PFSK-1 (cell line): ENCODE data around the gene HSBP1L1.

Source experiments
- POLR2AphosphoS5 ChIP-seq: IDR thresholded peaks from 2 replicates; pipeline ENCODE4 v1.6.1; 2012; ENCODE audit warnings: low read depth, mild to moderate bottlenecking, control low read depth, low read length, moderate library complexity
- TF ChIP-seq, protein P1 (sequence below), 2 experiments: IDR thresholded peaks; 2 replicates each; pipeline versions ENCODE4 v1.6.1 to v1.8.0; 2011 to 2012; ENCODE audit warnings: low read depth in 2 of 2, low read length in 2 of 2, control low read depth in 1 of 2, inconsistent platforms in 1 of 2, mild to moderate bottlenecking in 1 of 2, moderate library complexity in 1 of 2; ENCODE audit not compliant: insufficient read depth in 1 of 2

- TF ChIP-seq, protein P1, sequence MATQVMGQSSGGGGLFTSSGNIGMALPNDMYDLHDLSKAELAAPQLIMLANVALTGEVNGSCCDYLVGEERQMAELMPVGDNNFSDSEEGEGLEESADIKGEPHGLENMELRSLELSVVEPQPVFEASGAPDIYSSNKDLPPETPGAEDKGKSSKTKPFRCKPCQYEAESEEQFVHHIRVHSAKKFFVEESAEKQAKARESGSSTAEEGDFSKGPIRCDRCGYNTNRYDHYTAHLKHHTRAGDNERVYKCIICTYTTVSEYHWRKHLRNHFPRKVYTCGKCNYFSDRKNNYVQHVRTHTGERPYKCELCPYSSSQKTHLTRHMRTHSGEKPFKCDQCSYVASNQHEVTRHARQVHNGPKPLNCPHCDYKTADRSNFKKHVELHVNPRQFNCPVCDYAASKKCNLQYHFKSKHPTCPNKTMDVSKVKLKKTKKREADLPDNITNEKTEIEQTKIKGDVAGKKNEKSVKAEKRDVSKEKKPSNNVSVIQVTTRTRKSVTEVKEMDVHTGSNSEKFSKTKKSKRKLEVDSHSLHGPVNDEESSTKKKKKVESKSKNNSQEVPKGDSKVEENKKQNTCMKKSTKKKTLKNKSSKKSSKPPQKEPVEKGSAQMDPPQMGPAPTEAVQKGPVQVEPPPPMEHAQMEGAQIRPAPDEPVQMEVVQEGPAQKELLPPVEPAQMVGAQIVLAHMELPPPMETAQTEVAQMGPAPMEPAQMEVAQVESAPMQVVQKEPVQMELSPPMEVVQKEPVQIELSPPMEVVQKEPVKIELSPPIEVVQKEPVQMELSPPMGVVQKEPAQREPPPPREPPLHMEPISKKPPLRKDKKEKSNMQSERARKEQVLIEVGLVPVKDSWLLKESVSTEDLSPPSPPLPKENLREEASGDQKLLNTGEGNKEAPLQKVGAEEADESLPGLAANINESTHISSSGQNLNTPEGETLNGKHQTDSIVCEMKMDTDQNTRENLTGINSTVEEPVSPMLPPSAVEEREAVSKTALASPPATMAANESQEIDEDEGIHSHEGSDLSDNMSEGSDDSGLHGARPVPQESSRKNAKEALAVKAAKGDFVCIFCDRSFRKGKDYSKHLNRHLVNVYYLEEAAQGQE (IDR thresholded peaks at IDR 0.05; ENCODE audit: insufficient read depth in 1 of 2, low read depth in 2 of 2, low read length in 2 of 2) = no peak
- TF ChIP-seq POLR2AphosphoS5 = no peak
Measured at GRCh38 chr18:79958981-79959380, 5.5 kb upstream of the HSBP1L1 start.
